AG08395 (cell line): ENCODE measurements around the gene TYW1B.
"Not testable (repeated sequence)": the region's sequence is repeated elsewhere in the genome, so short reads cannot be mapped to it uniquely, and the experiment has no call there.

Source experiments
- DNase-seq: peaks from one replicate; pipeline ENCODE4 v3.0.0; 2012; ENCODE audit warnings: mixed read lengths, low spot score

Gene TYW1B

DNA sequence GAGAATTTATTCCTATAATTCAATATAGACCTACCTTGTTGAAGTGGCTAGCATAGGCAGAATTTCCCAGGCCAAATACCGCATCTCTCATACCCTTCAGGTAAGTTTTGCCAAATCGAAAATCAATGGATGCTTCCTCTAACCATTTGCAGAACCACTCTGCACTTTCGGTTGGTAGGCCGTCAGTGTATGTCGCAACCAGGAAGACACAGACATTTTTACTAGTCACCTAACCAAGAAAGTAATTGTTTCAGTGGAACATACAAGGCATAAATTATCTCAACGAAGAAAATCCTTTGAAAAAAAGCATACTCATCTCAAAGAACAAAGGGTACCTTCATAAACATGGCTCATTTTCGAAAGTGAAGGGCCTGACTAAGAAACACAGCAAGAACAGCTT, 17.6 kb downstream of the TYW1B start:
- DNase-seq = not testable (repeated sequence)

- DNase-seq = not testable (repeated sequence)
These were observed 19.5 kb downstream of the TYW1B start for GRCh38 chr7:72808511-72808910.

DNA sequence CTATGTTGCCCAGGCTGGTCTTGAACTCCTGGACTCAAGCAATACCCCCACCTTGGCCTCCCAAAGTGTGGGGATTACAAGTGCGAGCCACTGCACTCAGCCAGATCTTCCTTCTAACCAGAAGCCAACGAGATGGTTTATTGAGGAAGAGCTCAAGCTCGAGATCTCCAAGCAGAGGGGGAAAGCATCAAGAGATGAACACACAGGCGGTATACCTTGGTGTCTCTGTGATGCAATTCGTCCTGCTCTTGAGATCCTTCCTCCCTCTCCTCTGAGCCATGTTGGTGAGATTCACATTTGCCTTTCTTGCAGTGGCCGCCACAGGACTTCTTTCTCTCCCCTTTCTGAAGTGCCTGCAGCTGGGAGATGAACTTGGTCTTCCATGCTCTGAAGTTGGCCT, 21.1 kb downstream of the TYW1B start:
- DNase-seq = not testable (repeated sequence)

DNA sequence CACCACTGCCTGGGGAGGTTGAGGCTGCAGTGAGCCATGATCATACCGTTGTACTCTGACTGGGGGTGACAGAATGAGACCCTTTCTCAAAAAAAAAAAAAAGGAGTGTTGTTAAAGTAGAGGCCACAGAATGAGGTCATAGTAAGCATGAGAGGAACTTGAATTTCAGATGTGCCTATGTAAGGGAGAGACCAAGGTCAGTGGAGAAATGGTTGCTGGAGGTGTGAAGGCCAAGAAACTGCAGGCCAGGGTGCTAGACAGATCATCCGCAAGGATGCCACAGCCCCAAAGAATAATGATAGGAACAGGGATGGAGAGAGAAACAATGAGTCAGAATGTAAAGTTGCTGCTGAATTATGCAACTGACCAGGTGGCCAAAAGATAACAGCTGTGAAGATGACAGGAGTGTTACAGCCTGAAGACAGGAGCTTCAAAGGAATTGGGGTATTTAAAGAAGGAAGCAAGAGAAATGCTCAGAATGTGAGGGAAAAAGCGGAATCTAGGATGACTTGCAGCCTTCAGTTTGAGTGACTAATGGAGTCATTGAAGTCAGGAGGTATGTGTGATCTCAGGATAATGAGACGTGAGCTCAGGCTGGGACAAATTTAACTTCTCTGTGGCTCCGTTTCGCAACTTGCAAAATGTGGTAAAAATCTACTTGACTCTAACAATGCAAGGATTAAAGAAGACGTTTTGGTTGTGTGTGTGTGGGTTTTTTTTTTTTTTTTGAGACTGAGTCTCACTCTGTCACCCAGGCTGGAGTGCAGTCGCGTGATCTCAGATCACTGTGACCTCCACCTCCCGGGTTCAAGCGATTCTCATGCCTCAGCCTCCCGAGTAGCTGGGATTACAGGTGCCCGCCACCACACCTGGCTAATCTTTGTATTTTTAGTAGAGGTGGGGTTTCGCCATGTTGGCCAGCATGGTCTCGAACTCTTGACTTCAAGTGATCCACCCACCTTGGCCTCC, 22.2 kb downstream of the TYW1B start:
- DNase-seq = peak; percentile 38

DNA sequence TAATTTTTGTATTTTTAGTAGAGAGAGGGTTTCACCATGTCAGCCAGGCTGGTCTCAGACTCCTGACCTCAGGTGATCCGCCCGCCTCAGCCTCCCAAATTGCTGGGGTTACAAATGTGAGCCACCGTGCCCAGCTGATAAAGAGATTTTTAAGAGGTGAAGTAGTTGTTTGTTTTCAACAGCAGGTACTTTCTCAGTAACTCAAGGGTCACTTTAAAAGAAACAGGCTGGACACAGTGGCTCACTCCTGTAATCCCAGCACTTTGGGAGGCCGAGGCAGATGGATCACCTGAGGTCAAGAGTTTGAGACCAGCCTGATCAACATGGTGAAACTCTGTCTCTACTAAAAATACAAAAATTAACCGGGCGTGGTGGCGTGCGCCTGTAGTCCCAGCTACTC, 24.2 kb downstream of the TYW1B start:
- not testable (repeated sequence) for DNase-seq

DNA sequence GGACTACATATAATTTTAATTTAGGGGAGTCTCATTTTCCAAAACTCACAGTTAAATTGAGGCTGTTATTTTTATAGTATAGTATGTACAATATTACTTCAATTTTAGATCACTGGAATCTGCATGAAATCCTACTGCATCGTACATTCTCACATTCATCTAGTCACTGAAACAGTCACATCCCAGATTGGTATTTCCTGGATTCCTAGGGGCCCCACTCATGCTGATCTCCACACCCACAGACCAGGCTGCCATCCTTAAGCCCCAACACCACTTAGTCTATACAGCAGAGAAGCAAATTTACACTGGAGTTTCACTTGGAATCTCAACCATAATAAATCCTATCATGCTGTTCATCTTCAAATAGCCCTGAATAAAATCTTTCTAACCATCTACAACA, 26.4 kb downstream of the TYW1B start:
- not testable (repeated sequence) for DNase-seq

DNA sequence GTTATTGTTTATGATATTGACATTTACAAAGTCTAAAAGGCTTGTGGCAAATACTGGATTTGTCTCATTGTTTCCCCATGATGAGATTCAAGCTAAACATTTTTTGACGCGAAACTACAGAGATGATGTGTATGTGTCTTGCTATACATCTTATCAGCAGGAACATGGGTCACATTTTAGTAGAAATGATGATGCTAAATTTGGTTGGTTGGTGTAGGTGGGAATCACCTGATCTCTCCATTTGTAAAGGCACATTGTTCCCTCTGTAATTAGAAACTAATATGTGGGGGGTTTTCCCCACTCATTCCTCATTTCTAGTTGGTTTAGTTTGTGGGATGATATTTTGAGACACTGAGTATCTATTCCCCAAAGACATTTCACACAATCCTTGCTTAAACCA, 32.6 kb downstream of the TYW1B start:
- DNase-seq = not testable (repeated sequence)

- DNase-seq = no peak
These were observed 34.2 kb downstream of the TYW1B start for GRCh38 chr7:72793791-72794190.

- DNase-seq = not testable (repeated sequence)
These were observed 37.3 kb downstream of the TYW1B start for GRCh38 chr7:72790698-72791060.

DNA sequence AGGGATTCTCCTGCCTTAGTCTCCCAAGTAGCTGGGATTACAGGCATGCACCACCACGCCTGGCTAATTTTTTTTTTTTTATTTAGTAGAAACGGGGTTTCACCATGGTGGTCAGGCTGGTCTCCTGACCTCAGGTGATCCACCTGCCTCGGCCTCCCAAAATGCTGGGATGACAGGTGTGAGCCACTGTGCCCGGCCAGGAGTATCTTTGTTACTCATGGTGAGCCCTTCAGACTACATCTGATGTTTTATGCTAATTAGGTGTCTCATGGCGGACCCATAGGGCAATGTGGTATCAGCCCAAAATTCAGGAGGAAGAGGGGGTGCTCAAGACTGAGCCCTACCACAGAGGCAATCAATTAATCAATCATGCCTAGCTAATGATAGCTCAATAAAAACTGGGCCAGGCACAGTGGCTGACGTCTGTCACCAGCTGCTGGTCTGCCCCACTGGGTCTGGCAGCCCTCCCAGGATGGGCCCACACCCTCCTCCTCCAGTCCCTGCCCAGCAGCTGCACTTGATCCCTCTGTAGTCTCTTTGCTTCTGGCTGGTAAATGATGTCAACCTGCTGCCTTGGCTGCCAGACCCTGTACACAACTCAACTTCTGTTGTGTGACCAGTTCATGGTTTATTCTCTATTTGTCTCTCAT, 37.8 kb downstream of the TYW1B start:
- not testable (repeated sequence) for DNase-seq

- peak; percentile 5 for DNase-seq
These were observed 42.6 kb downstream of the TYW1B start for GRCh38 chr7:72785166-72785955.

GRCh38 chr7:72783601-72784370, 44.2 kb downstream of the TYW1B start:
- DNase-seq = peak; percentile 33

DNA sequence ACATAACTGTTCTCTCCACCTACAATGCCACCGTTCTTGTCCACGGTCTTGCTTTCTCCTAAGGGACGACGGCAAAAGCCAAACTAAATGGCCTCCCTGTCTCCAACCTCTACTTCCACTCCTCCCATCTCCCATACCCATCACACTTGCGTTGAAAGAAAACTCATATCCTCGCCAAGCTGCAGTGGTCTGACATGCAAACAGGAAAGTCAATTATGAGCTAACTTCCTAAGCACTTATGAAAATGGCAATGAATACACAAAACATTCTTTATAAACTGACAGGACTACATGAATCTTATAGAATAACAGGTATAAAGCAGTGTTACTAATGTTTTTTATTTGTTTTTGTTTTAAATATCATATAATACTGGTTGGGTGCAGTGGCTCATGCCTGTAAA, 46.4 kb downstream of the TYW1B start:
- DNase-seq = no peak

GRCh38 chr7:72781161-72781560, 46.8 kb downstream of the TYW1B start:
- no peak for DNase-seq

DNA sequence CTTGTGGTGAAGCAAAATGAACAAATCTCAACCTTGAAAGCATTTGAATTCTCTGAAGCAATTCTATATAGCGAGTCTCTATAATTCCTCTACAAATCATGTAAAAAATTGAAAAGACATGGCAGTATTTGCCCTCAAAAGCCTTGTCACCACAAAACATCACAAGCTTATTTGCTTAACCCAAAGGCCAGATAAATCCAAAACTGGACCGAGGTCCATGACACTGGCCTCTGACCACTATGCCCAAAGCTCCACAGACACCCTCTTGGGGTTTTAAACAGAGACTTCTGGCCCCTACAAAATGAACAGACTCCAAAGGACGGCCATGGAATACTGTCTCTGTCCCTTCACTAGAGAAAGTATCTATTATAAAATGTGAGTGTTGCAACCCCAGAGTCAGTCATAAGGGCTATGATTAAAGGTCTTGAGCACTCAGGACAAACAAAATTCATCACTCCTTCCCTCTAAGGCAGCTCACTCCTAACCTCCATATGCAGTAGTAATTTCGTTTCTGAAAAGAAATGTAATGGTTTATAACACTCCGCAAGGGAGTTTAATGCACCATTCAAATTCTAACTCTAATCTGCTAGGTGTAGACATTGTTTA, 47.6 kb downstream of the TYW1B start:
- not testable (repeated sequence) for DNase-seq

- not testable (repeated sequence) for DNase-seq
These were observed 50.8 kb downstream of the TYW1B start for GRCh38 chr7:72777167-72777566.

GRCh38 chr7:72772627-72773026, 55.4 kb downstream of the TYW1B start:
- not testable (repeated sequence) for DNase-seq

GRCh38 chr7:72766994-72767393, 61.0 kb downstream of the TYW1B start:
- not testable (repeated sequence) for DNase-seq

- no peak for DNase-seq
These were observed 67.4 kb downstream of the TYW1B start for GRCh38 chr7:72760602-72761001.

DNA sequence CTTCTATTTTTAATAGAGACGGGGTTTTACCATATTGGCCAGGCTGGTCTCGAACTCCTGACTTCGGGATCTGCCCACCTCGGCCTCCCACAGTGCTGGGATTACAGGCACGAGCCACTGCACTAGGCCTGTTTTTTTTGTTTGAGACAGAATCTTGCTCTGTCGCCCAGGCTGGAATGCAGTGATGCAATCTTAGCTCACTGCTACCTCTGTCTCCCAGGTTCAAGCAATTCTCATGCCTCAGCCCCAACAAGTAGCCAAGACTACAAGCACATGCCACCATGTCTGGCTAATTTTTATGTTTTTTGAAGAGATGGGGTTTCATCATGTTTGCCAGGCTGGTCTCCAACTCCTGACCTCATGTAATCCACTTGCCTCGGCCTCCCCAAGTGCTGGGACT, 73.7 kb downstream of the TYW1B start:
- no peak for DNase-seq

- DNase-seq = no peak
These were observed 74.2 kb downstream of the TYW1B start for GRCh38 chr7:72753781-72754180.
